T-helper 1 cell treated with Interleukin-12 subunit alpha and Interleukin-12 subunit beta and Interleukin-4 antibody, amounts not matched to agents 30 ng/mL and 1 ng/mL, for 36 hours (primary cell): Measurements from ENCODE around the gene FAM168B. TPM values are rescaled to one million over a fixed set of nuclear protein-coding genes. Genes with fewer than 3 reads are reported as not detected.

Experiments
- intact Hi-C: fragments of 100-400 bp; cut with micrococcal nuclease; formaldehyde crosslinking; loops from one replicate; pipeline ENCODE4 v1.15.1; 2024
- total RNA-seq: library from RNA; stranded (reverse); gene quantifications from 2 replicates; pipeline ENCODE4 v1.2.3, GENCODE V29; 2022

The FAM168B gene
- total RNA-seq, 1 donor from 2014 or later = 59.9 TPM

- intact Hi-C loops = no loop called here
Observed at GRCh38 chr2:131041402-131042147, 51.7 kb downstream of the FAM168B start.

GRCh38 chr2:131040661-131041401, 52.4 kb downstream of the FAM168B start:
- intact Hi-C loops = no loop called here

- intact Hi-C loops = no loop called here
Observed at GRCh38 chr2:131039908-131040660, 53.2 kb downstream of the FAM168B start.

GRCh38 chr2:131039535-131039907, 53.7 kb downstream of the FAM168B start:
- intact Hi-C loops = no loop called here

GRCh38 chr2:131039101-131039440, 54.2 kb downstream of the FAM168B start:
- intact Hi-C loops = no loop called here

GRCh38 chr2:131038258-131039100, 54.8 kb downstream of the FAM168B start:
- intact Hi-C loops = no loop called here

- intact Hi-C loops = no loop called here
Observed at GRCh38 chr2:131037398-131038257, 55.6 kb downstream of the FAM168B start.

GRCh38 chr2:131036696-131037397, 56.4 kb downstream of the FAM168B start:
- intact Hi-C loops = no loop called here

- intact Hi-C loops = no loop called here
Observed at GRCh38 chr2:131036269-131036668, 57.0 kb downstream of the FAM168B start.

- intact Hi-C loops = no loop called here
Observed at GRCh38 chr2:131035826-131036231, 57.4 kb downstream of the FAM168B start.

GRCh38 chr2:131035112-131035825, 58.0 kb downstream of the FAM168B start:
- intact Hi-C loops = no loop called here

GRCh38 chr2:131034122-131035051, 58.9 kb downstream of the FAM168B start:
- intact Hi-C loops = no loop called here

- intact Hi-C loops = no loop called here
Observed at GRCh38 chr2:131033786-131034121, 59.5 kb downstream of the FAM168B start.

- intact Hi-C loops = no loop called here
Observed at GRCh38 chr2:131032393-131032836, 60.8 kb downstream of the FAM168B start.

GRCh38 chr2:131031875-131032274, 61.4 kb downstream of the FAM168B start:
- intact Hi-C loops = no loop called here

- intact Hi-C loops = no loop called here
Observed at GRCh38 chr2:131031431-131031841, 61.8 kb downstream of the FAM168B start.

GRCh38 chr2:131030478-131030971, 62.7 kb downstream of the FAM168B start:
- intact Hi-C loops = no loop called here

- intact Hi-C loops = no loop called here
Observed at GRCh38 chr2:131029812-131030211, 63.4 kb downstream of the FAM168B start.
